ENCODE measurements around the gene TXNDC12.
"Not testable (repeated sequence)": the region's sequence is repeated elsewhere in the genome, so short reads cannot be mapped to it uniquely, and the experiment has no call there.

The TXNDC12 gene

DNA sequence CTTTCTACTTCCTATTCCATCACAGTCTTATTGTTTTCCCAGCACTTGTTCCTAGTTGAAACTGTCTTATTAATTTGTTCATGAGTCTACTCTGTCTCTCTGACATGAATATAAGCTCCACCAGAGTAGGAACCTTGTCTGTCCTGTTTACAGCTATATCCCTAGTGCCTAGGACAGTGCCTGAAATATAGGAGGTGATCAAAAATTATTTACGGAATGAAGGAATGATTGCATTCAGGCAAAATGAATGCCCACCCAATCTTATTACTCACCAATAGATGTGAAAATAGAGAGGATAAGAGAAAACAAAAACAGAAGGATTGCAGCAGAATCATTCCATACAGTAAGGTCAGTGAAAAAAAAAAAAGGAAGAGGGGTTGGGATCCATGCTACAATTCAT is 1.1 kb downstream of the TXNDC12 start:
- H3K4me3 ChIP-seq (ENCODE audit: low read depth, low read length): peak overlapping the region; percentile 95

GRCh38 chr1:52049337-52049736 is 5.7 kb downstream of the TXNDC12 start:
- not testable (repeated sequence) for H3K4me3 ChIP-seq (ENCODE audit: low read depth, low read length)

DNA sequence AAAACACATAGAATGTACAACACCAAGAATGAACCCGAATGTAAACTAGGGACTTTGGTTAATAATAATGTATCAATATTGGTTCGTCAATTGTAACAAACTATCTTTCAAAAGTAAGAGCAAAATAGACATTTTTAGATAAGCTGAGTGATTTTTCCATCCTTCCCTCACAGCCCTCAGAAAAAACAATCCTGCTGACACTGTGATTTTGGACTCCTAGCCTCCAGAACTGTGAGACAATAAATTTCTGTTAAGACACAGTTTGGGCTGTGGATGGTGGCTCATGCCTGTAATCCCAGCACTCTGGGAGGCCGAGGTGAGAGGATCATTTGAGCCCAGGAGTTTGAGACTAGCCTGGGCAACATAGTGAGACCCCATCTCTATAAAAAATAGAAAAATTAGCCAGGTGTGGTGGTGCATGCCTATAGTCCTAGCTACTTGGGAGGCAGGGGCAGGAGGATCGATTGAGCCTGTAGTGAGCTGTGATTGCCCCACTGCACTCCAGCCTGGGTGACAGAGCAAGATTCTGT is 9.3 kb downstream of the TXNDC12 start:
- not testable (repeated sequence) for H3K4me3 ChIP-seq (ENCODE audit: low read depth, low read length)

DNA sequence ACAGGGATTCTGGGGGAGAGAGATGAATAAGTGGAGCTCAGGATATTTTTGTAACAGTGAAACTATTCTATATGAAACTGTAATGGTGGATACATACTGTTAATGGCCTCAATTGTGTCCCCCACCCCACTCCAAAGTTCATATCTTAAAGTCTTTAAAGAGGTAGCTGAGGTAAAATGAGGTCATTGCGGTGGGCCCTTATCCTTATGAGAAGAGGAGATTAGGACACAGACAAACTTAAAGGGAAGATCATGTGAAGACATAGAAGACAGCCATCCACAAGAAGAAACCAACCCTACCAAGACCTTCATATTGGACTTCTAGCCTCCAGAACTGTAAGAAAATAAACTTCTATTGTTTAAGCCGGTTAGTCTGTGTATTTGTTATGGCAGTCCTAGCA is 9.8 kb downstream of the TXNDC12 start:
- no peak overlapping the region for H3K4me3 ChIP-seq (ENCODE audit: low read depth, low read length)

DNA sequence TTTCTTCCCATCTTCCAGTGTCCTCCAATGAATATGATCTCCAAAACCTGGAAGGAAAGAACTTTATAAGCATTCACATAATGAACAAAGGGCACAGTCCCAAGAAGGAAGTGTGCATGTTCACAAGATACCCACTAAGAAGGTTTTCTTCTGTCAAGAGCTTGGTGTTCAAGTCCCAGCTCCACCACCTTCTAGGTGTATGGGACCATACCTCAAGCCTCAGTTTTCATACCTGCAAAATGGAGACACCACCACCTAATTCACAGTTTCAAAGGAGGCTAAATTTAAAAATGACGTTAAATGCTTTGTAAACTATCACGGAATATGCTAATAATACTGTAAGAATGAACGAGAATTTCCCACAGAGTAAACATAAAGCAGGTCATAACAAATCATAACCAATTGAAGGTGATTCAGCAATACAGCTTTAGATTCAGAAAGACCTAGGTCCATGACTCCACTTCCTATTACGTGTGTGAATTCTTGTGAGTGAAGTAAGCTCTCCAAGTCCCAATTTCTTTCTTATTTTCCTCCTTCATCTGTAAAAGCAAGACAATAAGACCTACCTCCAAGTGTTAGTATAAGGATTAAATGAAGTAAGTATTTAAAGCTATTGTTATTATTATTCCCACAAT is 13.3 kb downstream of the TXNDC12 start:
- H3K4me3 ChIP-seq (ENCODE audit: low read depth, low read length): no peak overlapping the region

DNA sequence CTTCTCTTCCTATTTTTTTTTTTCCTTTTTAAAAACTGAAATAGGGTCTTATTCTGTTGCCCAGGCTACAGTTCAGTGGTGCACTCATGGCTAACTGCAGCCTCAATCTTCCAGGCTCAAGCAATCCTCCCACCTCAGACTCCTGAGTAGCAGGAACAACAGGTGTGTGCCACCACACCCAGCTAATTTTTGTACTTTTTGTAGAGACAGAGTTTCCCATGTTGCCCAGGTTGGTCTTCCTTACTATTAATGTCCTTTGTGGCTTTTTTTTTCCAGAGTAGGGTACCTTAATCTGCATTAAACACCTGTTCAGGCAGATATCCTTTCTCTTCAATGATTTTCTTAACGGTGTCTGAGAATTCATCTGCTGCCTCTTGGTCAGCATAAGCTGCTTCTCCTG is 17.1 kb downstream of the TXNDC12 start:
- H3K4me3 ChIP-seq (ENCODE audit: low read depth, low read length): no peak overlapping the region

DNA sequence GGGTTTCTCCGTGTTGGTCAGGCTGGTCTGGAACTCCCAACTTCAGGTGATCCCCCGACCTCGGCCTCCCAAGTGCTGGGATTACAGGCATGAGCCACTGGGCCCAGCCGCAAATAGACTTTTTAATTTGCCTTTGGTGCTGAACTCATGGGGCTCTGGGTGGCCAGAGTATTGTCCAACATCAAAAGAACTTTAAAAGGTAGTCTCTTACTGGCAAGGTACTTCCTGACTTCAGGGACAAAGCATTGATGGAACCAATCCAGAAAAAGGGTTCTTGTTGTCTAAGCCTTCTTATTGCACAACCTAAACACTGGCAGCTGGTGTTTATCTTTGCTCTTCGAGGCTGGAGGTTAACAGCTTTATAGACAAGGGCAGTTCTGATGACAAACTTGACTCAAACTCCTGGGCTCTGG is 17.6 kb downstream of the TXNDC12 start:
- no peak overlapping the region for H3K4me3 ChIP-seq (ENCODE audit: low read depth, low read length)

DNA sequence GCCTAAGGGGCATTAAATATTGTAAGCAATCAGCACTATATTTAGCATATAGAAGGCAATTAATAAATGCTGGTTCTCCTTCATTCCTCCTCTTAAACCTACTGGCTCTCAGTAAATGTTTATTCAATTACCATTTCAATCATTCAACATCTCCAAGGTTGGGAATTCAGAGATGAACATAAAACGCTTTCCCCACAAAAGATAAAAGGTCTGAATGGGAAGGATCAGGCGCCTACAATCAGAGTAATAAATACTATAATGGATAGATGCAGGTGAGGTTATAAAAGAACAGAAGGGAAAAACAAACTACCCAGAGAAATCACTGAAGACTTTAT is 21.0 kb downstream of the TXNDC12 start:
- peak overlapping the region; percentile 98 for H3K4me3 ChIP-seq (ENCODE audit: low read depth, low read length)

GRCh38 chr1:52033190-52034049 is 21.6 kb downstream of the TXNDC12 start, which contains the start of gene KTI12:
TSS of gene KTI12 (minus strand) at chr1:52033810. CDS start at chr1:52033761, 49 bp downstream.
- H3K4me3 ChIP-seq (ENCODE audit: low read depth, low read length): peak within 1 kb of the TSS; percentile 98

DNA sequence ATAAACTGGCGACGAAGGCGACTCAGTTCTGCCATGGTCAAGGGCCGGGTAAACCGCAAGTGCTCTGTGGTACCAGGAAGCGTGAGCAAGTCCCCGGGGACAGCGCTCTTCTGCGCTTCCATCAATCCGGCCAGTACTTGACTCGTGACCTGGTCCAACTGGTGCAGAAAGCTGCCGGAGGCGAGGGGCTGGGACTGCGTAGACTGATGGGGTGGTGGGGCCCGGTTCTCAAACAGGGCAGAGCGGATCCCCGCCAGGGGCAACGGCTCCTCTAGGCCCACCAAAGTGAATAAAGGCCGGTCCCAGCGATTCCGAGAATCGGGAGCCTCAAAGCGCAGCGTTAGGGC is 22.2 kb downstream of the TXNDC12 start:
- H3K4me3 ChIP-seq (ENCODE audit: low read depth, low read length): peak overlapping the region; percentile 98

DNA sequence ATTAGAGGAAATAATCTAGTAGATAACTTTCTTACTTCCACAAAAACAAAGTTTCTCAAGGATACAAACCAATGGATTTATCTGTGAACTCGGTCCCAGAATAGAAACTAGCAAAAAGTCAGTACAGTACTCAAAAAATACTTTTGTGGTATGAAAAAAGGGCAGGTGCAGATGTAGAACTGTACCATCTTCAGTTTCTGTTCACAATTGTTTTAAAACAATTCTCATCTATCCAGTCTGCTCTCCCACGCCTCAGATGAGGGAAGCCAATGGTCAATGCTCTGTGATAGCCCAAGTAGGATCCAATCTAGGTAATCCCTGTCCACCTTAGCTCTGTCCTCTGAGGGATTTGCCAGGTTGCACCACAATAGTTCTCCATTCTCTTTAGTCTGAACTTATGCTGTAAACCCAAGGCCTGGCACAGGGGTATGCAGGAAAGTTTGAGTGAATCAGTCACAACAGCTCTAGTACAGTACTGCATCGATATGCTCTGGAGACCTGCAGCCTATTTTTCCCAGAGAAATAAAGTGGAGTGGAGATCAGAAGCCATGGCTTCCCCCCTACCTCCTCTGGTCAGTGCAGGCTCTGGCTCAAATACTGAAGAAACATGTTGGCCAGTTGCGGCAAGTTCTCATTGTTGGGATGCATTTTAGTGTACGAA is 22.7 kb downstream of the TXNDC12 start:
- H3K4me3 ChIP-seq (ENCODE audit: low read depth, low read length): peak overlapping the region; percentile 98

DNA sequence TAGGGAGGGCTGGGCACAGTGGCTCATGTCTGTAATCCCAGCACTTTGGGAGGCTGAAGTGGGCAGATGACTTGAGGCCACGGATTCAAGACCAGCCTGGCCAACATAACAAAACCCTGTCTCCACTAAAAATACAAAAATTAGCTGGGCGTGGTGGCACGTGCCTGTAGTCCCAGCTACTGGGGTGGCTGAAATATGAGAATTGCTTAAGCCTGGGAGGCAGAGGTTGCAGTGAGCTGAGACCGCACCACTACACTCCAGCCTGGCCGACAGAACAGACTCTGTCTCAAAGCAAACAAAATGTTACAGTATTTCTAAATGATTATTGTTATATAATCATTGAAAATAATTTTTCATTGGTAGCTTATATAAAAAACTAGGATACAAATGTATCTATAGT is 26.2 kb downstream of the TXNDC12 start:
- not testable (repeated sequence) for H3K4me3 ChIP-seq (ENCODE audit: low read depth, low read length)

DNA sequence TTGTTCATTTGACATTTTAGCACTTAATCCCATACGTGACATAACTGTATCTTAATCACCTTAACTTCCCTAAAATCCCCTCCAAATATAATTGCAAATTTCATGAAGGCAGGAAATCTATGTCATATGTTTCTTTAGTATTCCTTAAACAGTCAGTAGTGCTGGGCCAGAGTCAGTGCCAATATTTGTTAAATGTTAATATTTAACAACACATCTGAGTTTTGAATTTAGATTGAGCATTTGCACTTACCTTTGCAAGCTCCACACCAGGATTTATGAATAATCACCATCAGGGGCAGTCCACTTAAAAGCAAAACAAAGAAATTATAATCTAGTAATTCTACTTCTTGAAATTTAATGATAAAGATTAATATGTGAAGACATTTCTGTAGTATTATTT is 26.7 kb downstream of the TXNDC12 start:
- no peak overlapping the region for H3K4me3 ChIP-seq (ENCODE audit: low read depth, low read length)

DNA sequence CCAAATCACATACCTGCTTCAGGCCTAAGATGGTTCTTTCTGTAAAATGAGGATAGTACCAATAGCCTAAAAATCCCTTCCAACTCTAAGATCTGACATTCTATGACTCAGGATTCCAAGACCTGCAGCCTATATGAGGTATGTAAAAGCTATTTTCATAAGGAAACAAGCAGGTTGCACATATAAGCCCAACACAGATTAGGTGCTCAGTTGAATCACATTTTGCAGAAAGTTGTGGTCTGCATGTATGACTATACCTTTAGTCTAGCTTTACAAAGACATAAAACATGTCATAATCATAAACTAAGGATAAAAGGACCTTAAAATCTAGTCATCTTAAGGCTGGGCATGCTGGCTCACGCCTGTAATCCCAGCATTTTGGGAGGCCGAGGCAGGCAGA is 28.7 kb downstream of the TXNDC12 start:
- no peak overlapping the region for H3K4me3 ChIP-seq (ENCODE audit: low read depth, low read length)

DNA sequence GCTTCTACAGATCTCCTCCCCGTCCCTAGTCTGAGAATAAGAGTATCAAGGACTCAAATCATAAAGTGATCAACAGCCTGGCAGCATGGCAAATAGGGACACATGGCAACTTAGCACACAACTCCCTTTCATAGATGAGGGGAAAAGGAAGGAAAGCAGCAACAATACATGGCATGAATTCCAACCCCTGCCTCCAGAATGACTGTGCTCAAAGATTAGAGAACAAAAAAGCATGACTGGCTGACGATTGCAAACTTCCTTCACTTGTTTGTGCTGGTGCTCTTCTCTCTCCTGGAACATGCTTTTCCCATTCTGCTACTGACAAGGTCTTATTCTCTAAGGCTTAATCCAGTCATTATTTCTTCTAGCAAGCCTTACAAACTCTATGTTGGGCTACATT is 32.9 kb downstream of the TXNDC12 start:
- H3K4me3 ChIP-seq (ENCODE audit: low read depth, low read length): no peak overlapping the region

DNA sequence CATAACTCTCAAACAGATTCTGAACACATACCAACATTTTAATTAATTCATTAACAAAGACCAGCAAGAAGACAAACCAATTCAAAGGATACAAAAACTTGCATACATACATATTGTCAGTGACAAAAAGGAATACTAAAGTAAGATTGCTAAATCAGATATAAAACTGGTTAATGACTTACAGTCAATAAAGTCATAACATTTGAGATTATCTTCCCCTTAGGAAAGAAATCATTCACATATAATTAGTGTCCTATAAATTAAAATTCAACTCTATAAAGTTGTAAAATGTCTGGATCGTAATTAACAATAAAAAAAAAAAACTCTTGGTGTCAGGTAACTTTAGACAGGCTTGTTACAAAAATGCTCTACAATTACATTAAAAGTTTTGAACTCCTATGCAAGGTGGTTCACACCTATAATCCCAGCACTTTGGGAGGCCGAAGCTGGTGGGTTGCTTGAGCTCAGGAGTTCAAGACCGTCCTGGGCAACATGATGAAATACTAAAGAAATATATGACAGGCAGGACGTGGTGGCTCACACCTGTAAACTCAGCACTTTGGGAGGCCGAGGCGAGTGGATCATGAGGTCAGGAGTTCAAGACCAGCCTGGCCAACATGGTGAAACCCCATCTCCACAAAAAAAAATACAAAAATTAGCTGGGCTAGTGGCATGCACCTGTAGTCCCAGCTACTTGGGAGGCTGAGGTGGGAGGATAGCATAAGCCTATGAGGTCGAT is 46.8 kb downstream of the TXNDC12 start:
- H3K4me3 ChIP-seq (ENCODE audit: low read depth, low read length): no peak overlapping the region

DNA sequence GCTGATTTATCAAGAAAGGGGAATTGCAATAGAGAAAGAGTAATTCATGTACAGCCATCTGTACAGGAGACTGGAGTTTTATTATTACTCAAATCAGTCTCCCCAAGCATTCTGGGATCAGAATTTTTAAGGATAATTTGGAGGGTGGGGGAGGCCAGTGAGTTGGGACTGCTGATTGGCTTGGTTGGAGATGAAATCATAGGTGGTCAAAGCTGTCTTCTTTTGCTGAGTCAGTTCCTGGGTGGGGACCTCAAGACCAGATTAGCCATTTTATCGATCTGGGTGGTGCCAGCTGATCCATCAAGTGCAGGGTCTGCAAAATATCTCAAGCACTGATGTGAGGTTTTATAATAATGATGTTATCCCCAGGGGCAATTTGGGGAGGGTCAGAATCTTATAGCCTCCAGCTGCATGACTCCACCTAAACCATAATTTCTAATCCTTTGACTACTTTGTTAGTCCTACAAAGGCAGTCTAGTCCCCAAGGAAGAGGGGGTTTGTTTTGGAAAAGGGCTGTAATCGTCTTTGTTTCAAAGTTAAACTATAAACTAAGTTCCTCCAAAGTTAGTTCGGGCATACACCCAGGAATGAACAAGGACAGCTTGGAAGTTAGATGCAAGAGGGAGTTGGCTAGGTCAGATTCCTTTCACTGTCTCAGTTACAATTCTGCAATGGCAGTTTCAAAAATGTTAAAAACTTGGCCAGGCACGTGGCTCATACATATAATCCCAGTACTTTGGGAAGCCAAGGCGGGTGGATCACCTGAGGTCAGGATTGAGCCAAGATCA is 47.6 kb downstream of the TXNDC12 start:
- H3K4me3 ChIP-seq (ENCODE audit: low read depth, low read length): no peak overlapping the region

GRCh38 chr1:52006081-52006553 is 48.9 kb downstream of the TXNDC12 start:
- H3K4me3 ChIP-seq (ENCODE audit: low read depth, low read length): not testable (repeated sequence)

DNA sequence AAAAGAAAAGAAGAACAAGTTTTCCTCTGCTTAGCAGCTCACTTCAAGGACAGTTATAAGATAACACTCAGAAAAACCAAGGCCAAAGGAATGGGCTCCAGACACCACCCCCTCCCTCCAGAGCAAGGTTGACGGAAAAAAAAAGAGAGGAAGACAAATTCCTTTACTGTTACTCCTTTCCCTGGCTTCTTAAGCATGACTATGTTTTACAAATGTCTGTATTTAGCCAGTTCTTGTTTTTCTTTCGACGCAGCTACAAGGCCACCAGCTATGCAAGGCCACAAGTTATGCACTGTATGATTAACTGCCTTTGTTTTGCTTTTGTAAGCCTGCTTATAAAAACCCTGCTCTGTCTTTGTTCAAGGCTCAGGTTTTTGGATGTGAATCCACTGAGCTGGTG is 49.4 kb downstream of the TXNDC12 start:
- H3K4me3 ChIP-seq (ENCODE audit: low read depth, low read length): not testable (repeated sequence)

GRCh38 chr1:52003877-52004276 is 51.1 kb downstream of the TXNDC12 start:
- H3K4me3 ChIP-seq (ENCODE audit: low read depth, low read length): no peak overlapping the region
